Spleen (tissue), 7 donors: Measurements from ENCODE around the gene OR7G3.
A peak's percentile ranks its signal among the peaks of the same experiment; 100 is the strongest.

Experiments
- POLR2A ChIP-seq, 3 donors: fragments of 450-650 bp; IDR thresholded peaks; one replicate each; pipeline ENCODE4 v1.5.1; 2017; ENCODE audit warnings: antibody characterized with exemption in 3 of 3, mild to moderate bottlenecking in 1 of 3
- TF ChIP-seq, protein P1 (sequence below), 11 experiments: fragments of 200-600 bp in 7 of 11; fragments of 450-650 bp in 4 of 11; sonication (generic) in 4 of 11; IDR thresholded peaks in 8 of 11; conservative IDR thresholded peaks in 3 of 11; 1 replicate in 7 of 11; 2 replicates in 4 of 11; pipeline versions ENCODE4 v1.4.0 to v1.8.0; 2016 to 2021; ENCODE audit warnings: antibody characterized with exemption in 11 of 11, inconsistent platforms in 4 of 11, mild to moderate bottlenecking in 1 of 11
- donor health status: DM: no; HTN: no; CAD: no; lungs with moderate emphysema.
- donor health status: DM: no; HTN: no; CAD: no.
- donor health status: DM: no; HTN: no; CAD: no.

DNA sequence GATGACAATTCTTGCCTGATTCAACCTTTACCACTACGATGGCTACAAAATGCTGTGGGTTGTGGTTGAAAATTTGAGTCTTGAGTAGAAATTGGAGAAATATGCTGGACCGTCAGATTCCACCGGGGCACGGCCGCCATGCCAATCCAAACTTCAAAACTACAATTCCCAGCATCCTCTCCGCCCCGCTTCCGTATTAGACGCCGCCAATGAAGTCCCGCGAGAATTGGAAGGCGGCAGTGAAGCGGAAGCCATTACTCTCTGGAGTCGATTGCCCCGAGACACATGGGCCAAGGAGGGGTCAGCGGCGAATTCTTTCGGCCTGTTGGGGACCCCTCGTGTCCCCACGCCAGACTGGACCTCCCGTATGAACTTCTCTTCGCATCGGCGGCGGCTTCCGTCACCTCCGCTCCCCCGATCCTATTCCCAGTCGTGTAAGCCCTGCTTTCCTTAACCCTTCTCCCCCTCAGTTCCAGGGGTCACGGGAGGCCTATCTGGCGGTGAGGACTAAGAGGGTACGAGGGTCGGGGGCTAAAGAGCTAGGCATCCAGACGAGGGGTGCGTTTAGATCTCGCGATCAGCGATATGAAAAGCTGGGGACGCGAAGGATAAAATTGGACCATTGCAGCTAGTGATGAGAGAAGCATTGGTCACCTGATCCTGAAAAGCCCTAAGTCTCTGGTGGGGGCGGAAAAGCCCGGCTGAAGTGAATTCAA, 13.6 kb upstream of the OR7G3 start, which contains the start of gene ZNF317:
- TF ChIP-seq, protein P1, sequence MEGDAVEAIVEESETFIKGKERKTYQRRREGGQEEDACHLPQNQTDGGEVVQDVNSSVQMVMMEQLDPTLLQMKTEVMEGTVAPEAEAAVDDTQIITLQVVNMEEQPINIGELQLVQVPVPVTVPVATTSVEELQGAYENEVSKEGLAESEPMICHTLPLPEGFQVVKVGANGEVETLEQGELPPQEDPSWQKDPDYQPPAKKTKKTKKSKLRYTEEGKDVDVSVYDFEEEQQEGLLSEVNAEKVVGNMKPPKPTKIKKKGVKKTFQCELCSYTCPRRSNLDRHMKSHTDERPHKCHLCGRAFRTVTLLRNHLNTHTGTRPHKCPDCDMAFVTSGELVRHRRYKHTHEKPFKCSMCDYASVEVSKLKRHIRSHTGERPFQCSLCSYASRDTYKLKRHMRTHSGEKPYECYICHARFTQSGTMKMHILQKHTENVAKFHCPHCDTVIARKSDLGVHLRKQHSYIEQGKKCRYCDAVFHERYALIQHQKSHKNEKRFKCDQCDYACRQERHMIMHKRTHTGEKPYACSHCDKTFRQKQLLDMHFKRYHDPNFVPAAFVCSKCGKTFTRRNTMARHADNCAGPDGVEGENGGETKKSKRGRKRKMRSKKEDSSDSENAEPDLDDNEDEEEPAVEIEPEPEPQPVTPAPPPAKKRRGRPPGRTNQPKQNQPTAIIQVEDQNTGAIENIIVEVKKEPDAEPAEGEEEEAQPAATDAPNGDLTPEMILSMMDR (IDR thresholded peaks at IDR 0.05 in 8 of 11, conservative IDR thresholded peaks at IDR 0.05 in 3 of 11), result peak in 2 of 11 experiments; percentile 26 to 28
- peak in 1 of 3 donors; percentile 28 for TF ChIP-seq POLR2A (IDR thresholded peaks at IDR 0.05)
